ENCODE measurements around the gene RPS6KC1.

- TF ChIP-seq POLR2A (IDR thresholded peaks at IDR 0.05; ENCODE audit: low read depth, low read length) (no peak), TAF1 (IDR thresholded peaks at IDR 0.05; ENCODE audit: low read depth, low read length) (no peak), POLR2AphosphoS5 (IDR thresholded peaks at IDR 0.05; ENCODE audit: low read depth, low read length) (no peak), POU2F2 (IDR thresholded peaks at IDR 0.05; ENCODE audit: low read depth, low read length) (no peak)
Observed at GRCh38 chr1:213120386-213120785, 69.3 kb downstream of the RPS6KC1 start.

Data from GM12891 (cell line).